H1 (cell line): ENCODE results near the gene CACNA1F. TPM values are rescaled to one million over a fixed set of nuclear protein-coding genes. Genes with fewer than 3 reads are reported as not detected.

ENCODE experiments used
- BCL11A ChIP-seq, 2 experiments: IDR thresholded peaks; one replicate each; pipeline ENCODE4 v1.6.1; 2011; ENCODE audit warnings: low read depth in 2 of 2, low read length in 2 of 2, mild to moderate bottlenecking in 2 of 2
- BRCA1 ChIP-seq: IDR thresholded peaks from 2 replicates; pipeline ENCODE4 v1.6.1; 2012; ENCODE audit warnings: low read depth, low read length, improper control_type of control experiment
- CHD7 ChIP-seq: fragments of 300-600 bp; sonication (generic); IDR thresholded peaks from 2 replicates; pipeline ENCODE4 v1.7.1; 2012; ENCODE audit warnings: low read length, moderate library complexity, mild to moderate bottlenecking, inconsistent platforms; ENCODE audit not compliant: insufficient replicate concordance
- CTBP2 ChIP-seq: IDR thresholded peaks from 2 replicates; pipeline ENCODE4 v1.7.0; 2011; ENCODE audit warnings: borderline replicate concordance, mild to moderate bottlenecking, moderate library complexity, mixed read lengths, low read length; ENCODE audit not compliant: insufficient read depth, insufficient read length
- EGR1 ChIP-seq: IDR thresholded peaks from 2 replicates; pipeline ENCODE4 v1.6.1; 2011; ENCODE audit warnings: low read depth, low read length, borderline replicate concordance
- GABPA ChIP-seq: IDR thresholded peaks from 2 replicates; pipeline ENCODE4 v1.6.1; 2011; ENCODE audit warnings: mild to moderate bottlenecking, low read length, moderate library complexity, borderline replicate concordance; ENCODE audit not compliant: insufficient read depth
- KDM4A ChIP-seq: IDR thresholded peaks from one replicate; pipeline ENCODE4 v1.7.1; 2012; ENCODE audit warnings: low read depth, mild to moderate bottlenecking, moderate library complexity, low read length, inconsistent platforms; ENCODE audit not compliant: severe bottlenecking
- NANOG ChIP-seq: IDR thresholded peaks from 2 replicates; pipeline ENCODE4 v1.6.1; 2011; ENCODE audit warnings: low read length, low read depth, mild to moderate bottlenecking, inconsistent platforms; ENCODE audit not compliant: insufficient read depth, poor library complexity, severe bottlenecking
- NRF1 ChIP-seq: IDR thresholded peaks from 2 replicates; pipeline ENCODE4 v1.6.1; 2011; ENCODE audit warnings: mild to moderate bottlenecking, low read depth, low read length, improper control_type of control experiment
- SAP30 ChIP-seq: fragments of 300-600 bp; sonication (generic); IDR thresholded peaks from 2 replicates; pipeline ENCODE4 v1.7.1; 2012; ENCODE audit warnings: low read length, moderate library complexity, mild to moderate bottlenecking, inconsistent platforms; ENCODE audit not compliant: insufficient read depth, insufficient replicate concordance
- SRF ChIP-seq: IDR thresholded peaks from 2 replicates; pipeline ENCODE4 v1.6.1; 2011; ENCODE audit warnings: mild to moderate bottlenecking, low read depth, low read length, moderate library complexity
- SUZ12 ChIP-seq: fragments of 200-600 bp; sonication (generic); IDR thresholded peaks from 2 replicates; pipeline ENCODE4 v1.6.1; 2012; ENCODE audit warnings: mild to moderate bottlenecking, inconsistent platforms, low read length, moderate library complexity, mixed read lengths
- polyA plus RNA-seq, 7 experiments: library from polyadenylated mRNA; depleted of rRNA in 3 of 7; stranded (reverse) in 5 of 7; unstranded in 2 of 7; fragments of >200 nt in 5 of 7; fragments of 200-250 nt in 2 of 7; gene quantifications; 1 replicate in 5 of 7; 2 replicates in 1 of 7; 4 replicates in 1 of 7; pipeline versions ENCODE4 v1.2.1 to v1.2.3, GENCODE V29; 2011 to 2013; ENCODE audit warnings: missing spikeins in 2 of 7, mixed read lengths in 2 of 7
- total RNA-seq: library from RNA; stranded (reverse); fragmentation: NEBNext Ultra II Directional; extraction: Animal tissue kit (Norgen Biotek cat#: 25700); gene quantifications from 2 replicates; pipeline ENCODE4 v1.2.1, GENCODE V29; 2021

CACNA1F gene
- total and polyA plus RNA-seq, 2 of the 8 experiments (the other 6 are each of a cell fraction or from before 2014, with no cell fraction given): 0.59 to 0.84 TPM

DNA sequence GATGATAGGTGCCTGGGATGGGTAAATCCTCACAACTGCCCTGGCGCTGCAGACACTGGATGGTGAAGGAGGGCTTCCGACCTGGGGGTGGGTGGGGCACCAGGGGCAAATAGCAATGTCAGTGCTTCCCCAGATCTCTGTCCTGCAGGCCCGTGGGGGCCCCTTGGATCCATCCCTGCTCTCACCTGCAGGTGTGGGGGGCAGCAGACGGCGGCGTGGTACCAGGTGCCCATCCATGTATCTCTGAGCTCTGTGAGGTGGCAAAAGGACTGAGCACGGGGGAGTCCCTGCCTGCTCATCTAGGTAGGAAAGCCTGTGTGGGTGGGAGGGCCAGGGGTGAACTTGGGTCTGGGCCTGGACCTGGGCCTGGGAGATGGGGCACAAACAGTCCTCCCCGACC, 26.6 kb downstream of the CACNA1F start (continued):
- TF ChIP-seq CHD7 (no peak), NANOG (no peak), BRCA1 (no peak), BCL11A (IDR thresholded peaks at IDR 0.05; ENCODE audit: low read depth in 2 of 2, low read length in 2 of 2) (no peak), SUZ12 (no peak), SRF (no peak), CTBP2 (no peak), SAP30 (no peak), KDM4A (no peak), GABPA (no peak), EGR1 (no peak), NRF1 (no peak)
